Measurements from ENCODE around the gene GRIN2D. TPM values are rescaled to one million over a fixed set of nuclear protein-coding genes. Genes with fewer than 3 reads are reported as not detected.
"Not testable (repeated sequence)": the region's sequence is repeated elsewhere in the genome, so short reads cannot be mapped to it uniquely, and the experiment has no call there.

Gene GRIN2D
- total RNA-seq, 2 experiments from 2014 or later = 0.28 to 0.29 TPM

- peak; percentile 99 for DNase-seq
- peaks cover 4% of the 10 kb centered on the region for H3K27me3 Mint-ChIP-seq
- H3K27ac Mint-ChIP-seq = peak within 1 kb of the TSS; percentile 93
- H3K9me3 Mint-ChIP-seq = no peaks in the 10 kb centered on the region
- H3K36me3 Mint-ChIP-seq = peaks cover 7% of the 10 kb centered on the region
- peak within 1 kb of the TSS; percentile 86 for H3K4me3 Mint-ChIP-seq
- peaks cover 14% of the 10 kb centered on the region for H3K4me1 Mint-ChIP-seq
Observed at GRCh38 chr19:48363810-48364597, 29.5 kb upstream of the GRIN2D start, which contains the start of the genes SYNGR4 and TMEM143. TSS of gene SYNGR4 (plus strand) at chr19:48364367. CDS start at chr19:48365843, 1,476 bp downstream. TSS of gene TMEM143 (minus strand) at chr19:48363940. CDS start at chr19:48363920, 20 bp downstream.

- no peak for DNase-seq
- Mint-ChIP-seq H3K36me3 (peaks cover 5% of the 10 kb centered on the region), H3K27me3 (peaks cover 4% of the 10 kb centered on the region), H3K27ac (peak overlapping the region; percentile 93), H3K9me3 (no peaks in the 10 kb centered on the region), H3K4me3 (peak overlapping the region; percentile 74), H3K4me1 (peaks cover 14% of the 10 kb centered on the region)
Observed at GRCh38 chr19:48364598-48365348, 28.7 kb upstream of the GRIN2D start.

GRCh38 chr19:48365602-48366001 lies 27.9 kb upstream of the GRIN2D start:
- H3K27ac Mint-ChIP-seq = no peak overlapping the region
- H3K4me3 Mint-ChIP-seq = no peak overlapping the region
- H3K36me3 Mint-ChIP-seq = peaks cover 5% of the 10 kb centered on the region
- no peak for DNase-seq
- H3K4me1 Mint-ChIP-seq = peaks cover 14% of the 10 kb centered on the region
- H3K9me3 Mint-ChIP-seq = no peaks in the 10 kb centered on the region
- H3K27me3 Mint-ChIP-seq = peaks cover 4% of the 10 kb centered on the region

- Mint-ChIP-seq H3K9me3 (no peaks in the 10 kb centered on the region), H3K4me3 (no peak overlapping the region), H3K36me3 (peaks cover 2% of the 10 kb centered on the region), H3K27ac (no peak overlapping the region), H3K27me3 (peaks cover 4% of the 10 kb centered on the region), H3K4me1 (peaks cover 10% of the 10 kb centered on the region)
- no peak for DNase-seq
Observed at GRCh38 chr19:48367855-48368254, 25.6 kb upstream of the GRIN2D start.

- no peak overlapping the region for H3K4me3 Mint-ChIP-seq
Observed at GRCh38 chr19:48368936-48369335, 24.5 kb upstream of the GRIN2D start.

GRCh38 chr19:48370955-48371354 lies 22.5 kb upstream of the GRIN2D start:
- no peak overlapping the region for H3K4me3 Mint-ChIP-seq
- no peaks in the 10 kb centered on the region for H3K27me3 Mint-ChIP-seq
- no peaks in the 10 kb centered on the region for H3K9me3 Mint-ChIP-seq
- H3K27ac Mint-ChIP-seq = no peak overlapping the region
- no peak for DNase-seq
- no peaks in the 10 kb centered on the region for H3K36me3 Mint-ChIP-seq
- H3K4me1 Mint-ChIP-seq = no peaks in the 10 kb centered on the region

More at GRCh38 chr19:48368936-48369335, 24.5 kb upstream of the GRIN2D start:
- peaks cover under 1% of the 10 kb centered on the region for H3K36me3 Mint-ChIP-seq
- no peak for DNase-seq
- peaks cover under 1% of the 10 kb centered on the region for H3K27me3 Mint-ChIP-seq
- H3K27ac Mint-ChIP-seq = no peak overlapping the region
- H3K9me3 Mint-ChIP-seq = no peaks in the 10 kb centered on the region
- peaks cover 6% of the 10 kb centered on the region for H3K4me1 Mint-ChIP-seq

GRCh38 chr19:48371367-48371766 lies 22.1 kb upstream of the GRIN2D start:
- no peaks in the 10 kb centered on the region for H3K9me3 Mint-ChIP-seq
- no peak overlapping the region for H3K27ac Mint-ChIP-seq
- H3K27me3 Mint-ChIP-seq = no peaks in the 10 kb centered on the region
- no peak for DNase-seq
- no peaks in the 10 kb centered on the region for H3K36me3 Mint-ChIP-seq
- H3K4me1 Mint-ChIP-seq = no peaks in the 10 kb centered on the region
- H3K4me3 Mint-ChIP-seq = no peak overlapping the region

GRCh38 chr19:48371771-48372170 lies 21.7 kb upstream of the GRIN2D start:
- H3K9me3 Mint-ChIP-seq, H3K27me3 Mint-ChIP-seq, H3K36me3 Mint-ChIP-seq, DNase-seq, H3K4me1 Mint-ChIP-seq, H3K4me3 Mint-ChIP-seq, H3K27ac Mint-ChIP-seq: not testable (repeated sequence)

- no peaks in the 10 kb centered on the region for H3K27me3 Mint-ChIP-seq
- no peak overlapping the region for H3K4me3 Mint-ChIP-seq
- no peak for DNase-seq
- H3K4me1 Mint-ChIP-seq = no peaks in the 10 kb centered on the region
- H3K9me3 Mint-ChIP-seq = no peaks in the 10 kb centered on the region
- no peak overlapping the region for H3K27ac Mint-ChIP-seq
- no peaks in the 10 kb centered on the region for H3K36me3 Mint-ChIP-seq
Observed at GRCh38 chr19:48372904-48373303, 20.6 kb upstream of the GRIN2D start.

- Mint-ChIP-seq H3K36me3 (no peaks in the 10 kb centered on the region), H3K27ac (no peak overlapping the region), H3K9me3 (no peaks in the 10 kb centered on the region), H3K4me3 (no peak overlapping the region), H3K27me3 (no peaks in the 10 kb centered on the region), H3K4me1 (no peaks in the 10 kb centered on the region)
- no peak for DNase-seq
Observed at GRCh38 chr19:48373567-48373966, 19.9 kb upstream of the GRIN2D start.

- no peak for DNase-seq
- Mint-ChIP-seq H3K36me3 (peaks cover 8% of the 10 kb centered on the region), H3K4me1 (no peaks in the 10 kb centered on the region), H3K9me3 (no peaks in the 10 kb centered on the region), H3K4me3 (no peak overlapping the region), H3K27me3 (no peaks in the 10 kb centered on the region), H3K27ac (no peak overlapping the region)
Observed at GRCh38 chr19:48378194-48378570, 15.3 kb upstream of the GRIN2D start.

- no peak for DNase-seq
- Mint-ChIP-seq H3K27me3 (no peaks in the 10 kb centered on the region), H3K4me1 (no peaks in the 10 kb centered on the region), H3K4me3 (no peak overlapping the region), H3K9me3 (no peaks in the 10 kb centered on the region), H3K36me3 (peaks cover 12% of the 10 kb centered on the region), H3K27ac (no peak overlapping the region)
Observed at GRCh38 chr19:48379058-48379457, 14.4 kb upstream of the GRIN2D start.

- Mint-ChIP-seq H3K27me3 (no peaks in the 10 kb centered on the region), H3K9me3 (no peaks in the 10 kb centered on the region), H3K27ac (no peak overlapping the region), H3K4me1 (no peaks in the 10 kb centered on the region), H3K36me3 (peaks cover 19% of the 10 kb centered on the region), H3K4me3 (no peak overlapping the region)
- no peak for DNase-seq
Observed at GRCh38 chr19:48381178-48381950, 12.1 kb upstream of the GRIN2D start.

- H3K4me3 Mint-ChIP-seq = no peak overlapping the region
- no peaks in the 10 kb centered on the region for H3K27me3 Mint-ChIP-seq
- peaks cover 22% of the 10 kb centered on the region for H3K36me3 Mint-ChIP-seq
Observed at GRCh38 chr19:48382286-48382685, 11.2 kb upstream of the GRIN2D start.

More at GRCh38 chr19:48382286-48382685, 11.2 kb upstream of the GRIN2D start:
- H3K27ac Mint-ChIP-seq = peak overlapping the region; percentile 42
- DNase-seq = no peak
- no peaks in the 10 kb centered on the region for H3K4me1 Mint-ChIP-seq
- no peaks in the 10 kb centered on the region for H3K9me3 Mint-ChIP-seq
